Kasumi-1 (cell line): ENCODE measurements around the gene HSD3B7.
A peak's percentile ranks its signal among the peaks of the same experiment; 100 is the strongest.
"Not testable (repeated sequence)": the region's sequence is repeated elsewhere in the genome, so short reads cannot be mapped to it uniquely, and the experiment has no call there.

ENCODE experiments used
- DNase-seq, 2 experiments: peaks; one replicate each; lab custom pipeline; 2025; lab: John Stamatoyannopoulos, UW

Gene HSD3B7

GRCh38 chr16:30984669-30985400, at the start of gene HSD3B7:
Gene HSD3B7, plus strand, starts transcription at chr16:30985207. Its CDS starts 452 bp downstream, at chr16:30985659.
- peak; percentile 35 to 48 for DNase-seq

- DNase-seq: no peak
Observed at GRCh38 chr16:30937692-30938091, 47.3 kb upstream of the HSD3B7 start.

GRCh38 chr16:30939571-30939970, 45.4 kb upstream of the HSD3B7 start:
- not testable (repeated sequence) for DNase-seq

- DNase-seq: peak; percentile 23 to 35
Observed at GRCh38 chr16:30941600-30942425, 43.2 kb upstream of the HSD3B7 start.

- DNase-seq: no peak
Observed at GRCh38 chr16:30942426-30942806, 42.6 kb upstream of the HSD3B7 start.

GRCh38 chr16:30944352-30944751, 40.7 kb upstream of the HSD3B7 start:
- no peak for DNase-seq

GRCh38 chr16:30946671-30947540, 38.1 kb upstream of the HSD3B7 start:
- DNase-seq: no peak

GRCh38 chr16:30947541-30947858, 37.5 kb upstream of the HSD3B7 start:
- no peak for DNase-seq

GRCh38 chr16:30947859-30948666, 36.9 kb upstream of the HSD3B7 start:
- no peak for DNase-seq

GRCh38 chr16:30948667-30949649, 36.0 kb upstream of the HSD3B7 start, which contains the start of gene ORAI3:
Gene ORAI3, plus strand, starts transcription at chr16:30949068. Its CDS starts 222 bp downstream, at chr16:30949290.
- peak; percentile 73 for DNase-seq

- peak; percentile 31 to 44 for DNase-seq
Observed at GRCh38 chr16:30949650-30950515, 35.1 kb upstream of the HSD3B7 start.

GRCh38 chr16:30950516-30951065, 34.4 kb upstream of the HSD3B7 start:
- no peak for DNase-seq

- DNase-seq: no peak
Observed at GRCh38 chr16:30951193-30951592, 33.8 kb upstream of the HSD3B7 start.

GRCh38 chr16:30951750-30952149, 33.3 kb upstream of the HSD3B7 start:
- DNase-seq: no peak

- DNase-seq: no peak
Observed at GRCh38 chr16:30953111-30953510, 31.9 kb upstream of the HSD3B7 start.

- DNase-seq: peak; percentile 54 to 66
Observed at GRCh38 chr16:30953511-30954124, 31.4 kb upstream of the HSD3B7 start.

GRCh38 chr16:30954993-30955392, 30.0 kb upstream of the HSD3B7 start:
- DNase-seq: no peak
